ENCODE data around the gene SKA1.
"Not testable (repeated sequence)": the region's sequence is repeated elsewhere in the genome, so short reads cannot be mapped to it uniquely, and the experiment has no call there.

SKA1 gene

GRCh38 chr18:50401295-50401694, 26.4 kb downstream of the SKA1 start:
- TF ChIP-seq CTCF (IDR thresholded peaks at IDR 0.05; ENCODE audit: borderline replicate concordance, insufficient read depth, low read depth, low read length), result no peak
- no peak overlapping the region for H3K4me3 ChIP-seq (ENCODE audit: low read depth, low read length)

- H3K4me3 ChIP-seq (ENCODE audit: low read depth, low read length), result no peak overlapping the region
- no peak for TF ChIP-seq CTCF (IDR thresholded peaks at IDR 0.05; ENCODE audit: borderline replicate concordance, insufficient read depth, low read depth, low read length)
Observed at GRCh38 chr18:50401888-50402287, 27.0 kb downstream of the SKA1 start.

GRCh38 chr18:50404752-50405581, 30.1 kb downstream of the SKA1 start:
- not testable (repeated sequence) for H3K4me3 ChIP-seq (ENCODE audit: low read depth, low read length)

GRCh38 chr18:50405582-50406271, 30.9 kb downstream of the SKA1 start:
- H3K4me3 ChIP-seq (ENCODE audit: low read depth, low read length), result no peak overlapping the region

GRCh38 chr18:50409236-50409635, 34.4 kb downstream of the SKA1 start:
- TF ChIP-seq CTCF (IDR thresholded peaks at IDR 0.05; ENCODE audit: borderline replicate concordance, insufficient read depth, low read depth, low read length), result no peak
- H3K4me3 ChIP-seq (ENCODE audit: low read depth, low read length), result no peak overlapping the region

More at GRCh38 chr18:50405582-50406271, 30.9 kb downstream of the SKA1 start:
- no peak for TF ChIP-seq CTCF (IDR thresholded peaks at IDR 0.05; ENCODE audit: borderline replicate concordance, insufficient read depth, low read depth, low read length)

GRCh38 chr18:50410008-50410407, 35.2 kb downstream of the SKA1 start:
- no peak for TF ChIP-seq CTCF (IDR thresholded peaks at IDR 0.05; ENCODE audit: borderline replicate concordance, insufficient read depth, low read depth, low read length)
- H3K4me3 ChIP-seq (ENCODE audit: low read depth, low read length), result no peak overlapping the region

GRCh38 chr18:50410894-50411293, 36.0 kb downstream of the SKA1 start:
- no peak for TF ChIP-seq CTCF (IDR thresholded peaks at IDR 0.05; ENCODE audit: borderline replicate concordance, insufficient read depth, low read depth, low read length)
- H3K4me3 ChIP-seq (ENCODE audit: low read depth, low read length), result no peak overlapping the region

GRCh38 chr18:50416832-50417231, 42.0 kb downstream of the SKA1 start:
- H3K4me3 ChIP-seq (ENCODE audit: low read depth, low read length), result not testable (repeated sequence)

- not testable (repeated sequence) for H3K4me3 ChIP-seq (ENCODE audit: low read depth, low read length)
Observed at GRCh38 chr18:50417705-50418104, 42.9 kb downstream of the SKA1 start.
